Activated CD8-positive, alpha-beta memory T cell treated with anti-CD3 and anti-CD28 coated beads, Interleukin-2, amount 50 U/mL, for 1 hour (primary cell): ENCODE data around the gene KDM2A.

ENCODE experiments used
- DNase-seq: peaks from one replicate; pipeline ENCODE4 v3.0.0-alpha.2; 2020; ENCODE audit errors: extremely low read depth

KDM2A gene

GRCh38 chr11:67284811-67285540 lies 165.9 kb downstream of the KDM2A start:
- no peak for DNase-seq

- DNase-seq = no peak
Measured at GRCh38 chr11:67285541-67286498, 166.8 kb downstream of the KDM2A start.

- no peak for DNase-seq
Measured at GRCh38 chr11:67286621-67287333, 167.7 kb downstream of the KDM2A start.

- DNase-seq = no peak
Measured at GRCh38 chr11:67287355-67288197, 168.5 kb downstream of the KDM2A start.

GRCh38 chr11:67288198-67288451 lies 169.1 kb downstream of the KDM2A start:
- DNase-seq = no peak

GRCh38 chr11:67288452-67289225 lies 169.6 kb downstream of the KDM2A start:
- DNase-seq = peak; percentile 66

GRCh38 chr11:67289226-67289650 lies 170.2 kb downstream of the KDM2A start, which contains the start of gene ANKRD13D:
ANKRD13D (plus strand) TSS chr11:67289303; CDS start chr11:67289461, 158 bp downstream.
- DNase-seq = no peak

- no peak for DNase-seq
Measured at GRCh38 chr11:67289651-67290479, 170.8 kb downstream of the KDM2A start.

- DNase-seq = no peak
Measured at GRCh38 chr11:67290801-67291200, 171.7 kb downstream of the KDM2A start.

- no peak for DNase-seq
Measured at GRCh38 chr11:67291481-67292381, 172.7 kb downstream of the KDM2A start.

GRCh38 chr11:67292671-67293070 lies 173.6 kb downstream of the KDM2A start:
- no peak for DNase-seq

- DNase-seq = no peak
Measured at GRCh38 chr11:67293090-67293489, 174.0 kb downstream of the KDM2A start.

- DNase-seq = no peak
Measured at GRCh38 chr11:67295846-67296245, 176.8 kb downstream of the KDM2A start.

GRCh38 chr11:67298786-67299185 lies 179.7 kb downstream of the KDM2A start:
- DNase-seq = no peak

GRCh38 chr11:67299471-67300191 lies 180.6 kb downstream of the KDM2A start:
- DNase-seq = no peak

GRCh38 chr11:67300256-67300755 lies 181.2 kb downstream of the KDM2A start:
- no peak for DNase-seq

- DNase-seq = no peak
Measured at GRCh38 chr11:67300756-67301312, 181.8 kb downstream of the KDM2A start.
